NCI-H446 treated with DMSO at 0.1 percent for 48 hours (cell line): Measurements from ENCODE around the gene INCA1.

Experiments used
- DNase-seq: peaks from one replicate; lab custom pipeline; 2025; lab: John Stamatoyannopoulos, UW

Gene INCA1

GRCh38 chr17:5011928-5012327 lies 14.6 kb upstream of the INCA1 start:
- no peak for DNase-seq

- no peak for DNase-seq
Measured at GRCh38 chr17:5003214-5003867, 6.0 kb upstream of the INCA1 start.

- no peak for DNase-seq
Measured at GRCh38 chr17:5002121-5002788, 4.9 kb upstream of the INCA1 start.

- DNase-seq: no peak
Measured at GRCh38 chr17:5000237-5000639, 2.9 kb upstream of the INCA1 start.

GRCh38 chr17:4999430-5000093 lies 2.2 kb upstream of the INCA1 start:
- no peak for DNase-seq

- no peak for DNase-seq
Measured at GRCh38 chr17:4998732-4999429, 1.6 kb upstream of the INCA1 start.

- no peak for DNase-seq
Measured at GRCh38 chr17:4998027-4998731, 857 bp upstream of the INCA1 start.

GRCh38 chr17:4994081-4994595 lies 3.2 kb downstream of the INCA1 start:
- no peak for DNase-seq

- no peak for DNase-seq
Measured at GRCh38 chr17:4987767-4988567, 9.4 kb downstream of the INCA1 start.

GRCh38 chr17:4986951-4987766 lies 10.2 kb downstream of the INCA1 start, which contains the start of gene CAMTA2:
CAMTA2 (minus strand) TSS chr17:4987675; CDS start chr17:4986222, 1,453 bp downstream.
- peak; percentile 27 for DNase-seq

GRCh38 chr17:4986403-4986802 lies 10.9 kb downstream of the INCA1 start:
- DNase-seq: no peak

GRCh38 chr17:4982305-4982704 lies 15.0 kb downstream of the INCA1 start:
- DNase-seq: no peak

- DNase-seq: no peak
Measured at GRCh38 chr17:4980644-4981216, 16.6 kb downstream of the INCA1 start.

GRCh38 chr17:4978726-4979125 lies 18.6 kb downstream of the INCA1 start:
- DNase-seq: no peak

GRCh38 chr17:4974115-4974670 lies 23.1 kb downstream of the INCA1 start:
- DNase-seq: no peak

- no peak for DNase-seq
Measured at GRCh38 chr17:4973256-4974114, 23.8 kb downstream of the INCA1 start.

- DNase-seq: no peak
Measured at GRCh38 chr17:4972752-4973151, 24.6 kb downstream of the INCA1 start.

GRCh38 chr17:4972322-4972721 lies 25.0 kb downstream of the INCA1 start:
- DNase-seq: no peak
